Upper lobe of left lung (tissue), 6 donors: Measurements from ENCODE around the gene COL18A1. TPM values are rescaled to one million over a fixed set of nuclear protein-coding genes. Genes with fewer than 3 reads are reported as not detected.
A peak's percentile ranks its signal among the peaks of the same experiment; 100 is the strongest.

Experiments
- ATAC-seq, 2 donors: fragments of 200-7000 bp; cut with Tn5 transposase; one replicate each; pipeline ENCODE4 v1.9.1; 2022; ENCODE audit warnings: mild to moderate bottlenecking in 2 of 2, moderate library complexity in 2 of 2; ENCODE audit not compliant: low FRiP score in 2 of 2
- DNase-seq, 2 donors: peaks; one replicate each; pipeline ENCODE4 v3.0.0-alpha.2; 2019 to 2020
- H3K27ac ChIP-seq, 4 donors: fragments of 200-600 bp; sonication (generic); one replicate each; pipeline ENCODE4 v1.5.1; 2016 to 2019
- H3K27me3 ChIP-seq, 4 donors: fragments of 200-600 bp; sonication (generic); one replicate each; pipeline ENCODE4 v1.5.1; 2017 to 2019
- H3K36me3 ChIP-seq, 4 donors: fragments of 200-600 bp; sonication (generic); one replicate each; pipeline ENCODE4 v1.5.1; 2016 to 2019
- H3K4me1 ChIP-seq, 4 donors: fragments of 200-600 bp; sonication (generic); one replicate each; pipeline ENCODE4 v1.5.1; 2018 to 2019
- H3K4me3 ChIP-seq, 4 donors: fragments of 200-600 bp; sonication (generic); one replicate each; pipeline ENCODE4 v1.5.1; 2017 to 2019; ENCODE audit warnings: mild to moderate bottlenecking in 2 of 4, moderate library complexity in 1 of 4
- H3K9me3 ChIP-seq, 4 donors: fragments of 200-600 bp; sonication (generic); one replicate each; pipeline ENCODE4 v1.5.1; 2018 to 2019
- EP300 ChIP-seq, 4 donors: sonication (generic); formaldehyde crosslinking; IDR thresholded peaks; one replicate each; pipeline ENCODE4 v1.5.1; 2017; ENCODE audit warnings: antibody characterized with exemption in 4 of 4, control low read depth in 2 of 4
- POLR2A ChIP-seq, 4 donors: fragments of 450-650 bp; IDR thresholded peaks; one replicate each; pipeline ENCODE4 v1.5.1; 2016 to 2017; ENCODE audit warnings: antibody characterized with exemption in 4 of 4, mild to moderate bottlenecking in 2 of 4
- POLR2AphosphoS5 ChIP-seq, 2 donors: sonication (generic); formaldehyde crosslinking; IDR thresholded peaks; one replicate each; pipeline ENCODE4 v1.5.1; 2017; ENCODE audit warnings: antibody characterized with exemption in 2 of 2
- WGBS, 2 donors: methylation state at CpG; one replicate each; pipeline ENCODE4 v1.1.5; 2017 to 2018; 5-methylcytosine and 5-hydroxymethylcytosine counted together
- total RNA-seq, 6 donors: library from RNA; depleted of rRNA in 4 of 6; stranded (reverse); fragments of >200 nt in 4 of 6; gene quantifications; one replicate each; pipeline versions ENCODE4 v1.1.0 to v1.2.1, GENCODE V29; 2016 to 2021
- TF ChIP-seq, protein P1 (sequence below), 6 experiments: fragments of 450-650 bp in 4 of 6; fragments of 200-600 bp in 2 of 6; sonication (generic) in 2 of 6; IDR thresholded peaks; one replicate each; pipeline ENCODE4 v1.5.1; 2016 to 2019; ENCODE audit warnings: antibody characterized with exemption in 6 of 6
- donor health status: DM: no; HTN: no; CAD: no; lungs with moderate emphysema.
- donor health status: DM: no; HTN: yes; CAD: no; lungs with severe emphysema.

The COL18A1 gene
- total RNA-seq, 6 donors from 2014 or later: 34.5 to 138 (median 70.5) TPM

DNA sequence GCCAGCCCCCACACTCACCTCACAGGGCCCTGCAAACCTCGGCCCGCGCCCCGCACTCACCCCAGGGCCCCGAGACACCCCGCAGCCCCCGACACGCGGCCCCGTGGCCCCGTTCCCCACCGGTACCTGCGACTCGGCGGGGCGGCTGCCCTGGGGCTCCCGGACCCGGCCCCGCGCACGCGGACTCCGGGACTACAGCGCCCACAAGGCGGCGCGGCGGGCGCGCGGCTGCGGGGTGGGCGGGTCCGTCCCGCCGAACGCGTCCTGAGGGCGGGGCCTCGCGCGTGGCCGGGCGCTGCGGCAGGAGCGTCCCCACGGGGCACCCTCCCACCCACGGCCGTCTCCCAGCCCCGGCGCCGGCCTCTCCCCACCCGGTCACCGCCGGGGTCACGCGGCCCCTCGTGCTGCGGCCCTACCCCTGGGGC lies 137.3 kb downstream of the COL18A1 start, which contains the start of gene SLC19A1:
Gene SLC19A1 (minus strand): TSS at position 199 of the 425 bp plus-strand sequence. CDS start 4,481 bp downstream, outside the sequence.
- ATAC-seq: peak in 1 of 2 donors; percentile 92
- Histone ChIP-seq H3K27ac (peak within 1 kb of the TSS; percentile 67 to 90 (median 76)), H3K36me3 (no peaks in the 10 kb centered on the region), H3K9me3 (no peaks in the 10 kb centered on the region), H3K4me3 (peak within 1 kb of the TSS; percentile 65 to 87 (median 81)), H3K4me1 (peaks cover 14 to 27% (median 20%) of the 10 kb centered on the region in 4 donors), H3K27me3 (no peaks in the 10 kb centered on the region)
- WGBS, 2 donors: 0% methylated on average over 7 of the region's 59 CpGs; no CpG with 5 or more reads in 1 of the 2 donors
- DNase-seq: peak; percentile 77 to 97
- peak in 1 of 4 donors; percentile 54 for TF ChIP-seq POLR2A (IDR thresholded peaks at IDR 0.05)
- TF ChIP-seq, protein P1, sequence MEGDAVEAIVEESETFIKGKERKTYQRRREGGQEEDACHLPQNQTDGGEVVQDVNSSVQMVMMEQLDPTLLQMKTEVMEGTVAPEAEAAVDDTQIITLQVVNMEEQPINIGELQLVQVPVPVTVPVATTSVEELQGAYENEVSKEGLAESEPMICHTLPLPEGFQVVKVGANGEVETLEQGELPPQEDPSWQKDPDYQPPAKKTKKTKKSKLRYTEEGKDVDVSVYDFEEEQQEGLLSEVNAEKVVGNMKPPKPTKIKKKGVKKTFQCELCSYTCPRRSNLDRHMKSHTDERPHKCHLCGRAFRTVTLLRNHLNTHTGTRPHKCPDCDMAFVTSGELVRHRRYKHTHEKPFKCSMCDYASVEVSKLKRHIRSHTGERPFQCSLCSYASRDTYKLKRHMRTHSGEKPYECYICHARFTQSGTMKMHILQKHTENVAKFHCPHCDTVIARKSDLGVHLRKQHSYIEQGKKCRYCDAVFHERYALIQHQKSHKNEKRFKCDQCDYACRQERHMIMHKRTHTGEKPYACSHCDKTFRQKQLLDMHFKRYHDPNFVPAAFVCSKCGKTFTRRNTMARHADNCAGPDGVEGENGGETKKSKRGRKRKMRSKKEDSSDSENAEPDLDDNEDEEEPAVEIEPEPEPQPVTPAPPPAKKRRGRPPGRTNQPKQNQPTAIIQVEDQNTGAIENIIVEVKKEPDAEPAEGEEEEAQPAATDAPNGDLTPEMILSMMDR (IDR thresholded peaks at IDR 0.05): peak; percentile 52 to 78 (median 74)
- no peak for TF ChIP-seq POLR2AphosphoS5 (IDR thresholded peaks at IDR 0.05)
- no peak for TF ChIP-seq EP300 (IDR thresholded peaks at IDR 0.05)

DNA sequence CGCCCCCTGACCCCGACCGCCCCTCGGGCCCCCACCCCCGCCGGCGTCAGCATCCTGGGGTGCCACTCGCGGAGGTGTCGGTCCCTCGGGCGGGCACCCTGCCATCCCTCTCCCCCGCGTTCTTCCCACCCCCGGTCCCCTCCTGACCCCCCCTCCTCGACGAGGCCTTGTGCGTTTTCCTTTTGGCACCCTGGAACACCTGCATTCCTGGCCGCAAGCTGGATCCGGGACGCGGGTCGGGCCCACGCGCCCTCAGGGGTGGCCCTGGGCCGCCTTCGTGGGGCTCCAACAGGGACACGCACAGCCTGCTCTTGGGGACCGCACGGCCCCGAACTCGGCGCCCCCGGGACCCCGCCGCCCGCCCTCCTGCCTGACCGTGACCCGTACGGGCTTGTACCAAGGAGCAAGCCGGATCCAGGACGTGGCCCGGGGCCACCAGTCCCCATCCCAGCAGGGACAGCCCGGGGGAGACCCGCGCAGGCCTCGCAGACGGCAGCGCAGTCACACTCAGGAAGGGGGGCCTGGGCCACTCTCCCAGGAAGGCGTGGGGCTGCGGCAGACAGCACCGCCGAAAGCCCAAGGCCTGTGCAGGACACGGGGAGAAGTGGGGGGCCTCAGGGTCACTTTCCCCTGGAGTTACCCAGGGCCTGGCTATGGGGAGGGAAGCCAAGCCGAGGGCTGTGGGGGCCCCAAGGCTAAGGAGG lies 137.9 kb downstream of the COL18A1 start:
- Histone ChIP-seq H3K27ac (peak overlapping the region; percentile 67 to 90 (median 76)), H3K36me3 (no peaks in the 10 kb centered on the region), H3K9me3 (no peaks in the 10 kb centered on the region), H3K27me3 (no peaks in the 10 kb centered on the region), H3K4me3 (peak overlapping the region; percentile 50 to 87 (median 81)), H3K4me1 (peaks cover 14 to 27% (median 20%) of the 10 kb centered on the region in 4 donors)
- DNase-seq (peak; percentile 24 to 89), ATAC-seq (peak; percentile 1 to 3)
- WGBS, 2 donors: 29 to 36% methylated on average over 17 to 34 of the region's 55 CpGs
- TF ChIP-seq POLR2A (IDR thresholded peaks at IDR 0.05): no peak
- no peak for TF ChIP-seq POLR2AphosphoS5 (IDR thresholded peaks at IDR 0.05)
- TF ChIP-seq, protein P1 (IDR thresholded peaks at IDR 0.05): no peak
- no peak for TF ChIP-seq EP300 (IDR thresholded peaks at IDR 0.05)

DNA sequence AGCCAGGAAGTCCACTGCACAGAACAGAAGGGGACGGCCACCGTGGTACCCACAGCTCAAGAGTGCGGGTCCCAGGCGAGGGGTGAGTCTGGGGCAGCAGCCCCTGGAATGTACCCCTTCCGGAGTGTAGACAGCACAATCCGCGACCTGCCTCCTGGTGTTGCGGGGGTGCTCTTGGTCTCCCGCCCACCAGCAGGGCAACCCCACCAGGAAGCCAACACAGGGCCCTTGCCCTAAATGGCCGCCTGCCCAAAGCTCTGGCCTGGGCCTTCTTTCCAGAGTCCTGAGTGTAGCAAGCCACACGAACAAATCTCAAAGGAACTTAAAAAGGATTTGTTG lies 138.4 kb downstream of the COL18A1 start:
- ATAC-seq (no peak), DNase-seq (peak; percentile 20 to 60)
- H3K27ac ChIP-seq: peak overlapping the region in 2 of 4 donors; percentile 9 to 90
- peaks cover 14 to 27% (median 20%) of the 10 kb centered on the region in 4 donors for H3K4me1 ChIP-seq
- no peaks in the 10 kb centered on the region for H3K9me3 ChIP-seq
- no peaks in the 10 kb centered on the region for H3K36me3 ChIP-seq
- H3K4me3 ChIP-seq: peak overlapping the region in 1 of 4 donors; percentile 85
- WGBS, 2 donors: 68 to 90% methylated on average over 10 to 11 of the region's 11 CpGs
- H3K27me3 ChIP-seq: no peaks in the 10 kb centered on the region
- TF ChIP-seq POLR2A (IDR thresholded peaks at IDR 0.05) (no peak), EP300 (IDR thresholded peaks at IDR 0.05) (no peak), POLR2AphosphoS5 (IDR thresholded peaks at IDR 0.05) (no peak)
- TF ChIP-seq, protein P1 (IDR thresholded peaks at IDR 0.05): no peak

DNA sequence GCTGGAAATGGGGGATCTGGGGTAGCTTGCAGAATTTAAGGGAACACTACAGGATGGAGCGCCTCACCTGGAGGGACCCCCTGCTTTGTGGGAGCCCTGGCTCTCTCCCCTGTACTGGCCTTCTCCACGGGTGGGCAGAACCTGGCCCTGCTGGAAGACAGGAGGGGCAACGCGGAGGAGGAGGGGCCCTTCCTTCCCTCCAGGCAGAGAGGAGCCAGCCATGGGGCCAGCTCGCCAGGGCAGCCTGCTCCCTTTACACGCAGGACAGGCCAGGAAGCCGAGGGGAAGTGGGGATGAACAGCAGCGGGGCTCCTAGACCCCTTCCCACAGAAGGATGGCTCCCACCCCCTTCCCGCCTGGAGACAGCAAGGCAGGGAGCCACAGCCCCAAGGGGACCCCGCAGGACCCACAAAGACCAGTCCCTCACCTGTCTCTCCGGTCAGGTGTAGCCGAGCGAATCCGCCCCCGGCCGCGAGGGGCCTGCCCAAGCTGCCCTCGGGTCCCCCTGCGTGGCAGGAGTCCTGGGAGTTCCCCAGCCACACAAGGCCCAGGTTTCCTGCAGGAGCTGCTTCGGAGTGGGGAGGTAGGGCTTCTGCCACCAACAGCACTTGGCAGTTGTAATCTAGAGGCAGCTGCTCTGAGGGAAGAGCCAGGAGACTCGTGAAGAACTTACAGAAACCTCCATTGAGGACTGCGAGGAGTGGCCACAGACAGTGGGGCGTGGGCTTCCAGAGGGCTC lies 138.9 kb downstream of the COL18A1 start:
- H3K27me3 ChIP-seq: no peaks in the 10 kb centered on the region
- H3K4me1 ChIP-seq: peaks cover 14 to 27% (median 20%) of the 10 kb centered on the region in 4 donors
- 70 to 100% methylated on average over 2 to 19 of the region's 23 CpGs for WGBS, 2 donors
- ATAC-seq (no peak), DNase-seq (peak; percentile 20 to 82)
- no peaks in the 10 kb centered on the region for H3K36me3 ChIP-seq
- H3K9me3 ChIP-seq: no peaks in the 10 kb centered on the region
- peak overlapping the region in 2 of 4 donors; percentile 9 to 90 for H3K27ac ChIP-seq
- H3K4me3 ChIP-seq: no peak overlapping the region
- no peak for TF ChIP-seq POLR2A (IDR thresholded peaks at IDR 0.05)
- TF ChIP-seq, protein P1 (IDR thresholded peaks at IDR 0.05): no peak
- no peak for TF ChIP-seq EP300 (IDR thresholded peaks at IDR 0.05)
- no peak for TF ChIP-seq POLR2AphosphoS5 (IDR thresholded peaks at IDR 0.05)
